H9 (cell line): Measurements from ENCODE around the gene SDK2. TPM values are rescaled to one million over a fixed set of nuclear protein-coding genes. Genes with fewer than 3 reads are reported as not detected.

Experiments
- DNase-seq: peaks from one replicate; pipeline ENCODE4 v3.0.0-alpha.2; 2017
- H2AFZ ChIP-seq: one replicate; pipeline ENCODE4 v1.6.1; 2013; ENCODE audit warnings: mild to moderate bottlenecking, low read length, control low read depth, moderate library complexity
- H2AK5ac ChIP-seq: 2 replicates; pipeline ENCODE4 v1.6.1; 2013; ENCODE audit warnings: low read length, control low read depth, mixed read lengths; ENCODE audit not compliant: insufficient read length
- H2BK120ac ChIP-seq: one replicate; pipeline ENCODE4 v1.6.1; 2013; ENCODE audit warnings: low read depth, mild to moderate bottlenecking, low read length, control low read depth, inconsistent platforms; ENCODE audit not compliant: poor library complexity, severe bottlenecking
- H2BK12ac ChIP-seq: 2 replicates; pipeline ENCODE4 v1.6.1; 2013; ENCODE audit warnings: low read length, control low read depth, mixed read lengths, low read depth; ENCODE audit not compliant: insufficient read length
- H2BK15ac ChIP-seq: 2 replicates; pipeline ENCODE4 v1.6.1; 2013; ENCODE audit warnings: low read depth, low read length, control low read depth
- H2BK20ac ChIP-seq: one replicate; pipeline ENCODE4 v1.6.1; 2013; ENCODE audit warnings: low read depth, mild to moderate bottlenecking, low read length, control low read depth, inconsistent platforms; ENCODE audit not compliant: poor library complexity, severe bottlenecking
- H2BK5ac ChIP-seq: 2 replicates; pipeline ENCODE4 v1.6.1; 2013; ENCODE audit warnings: low read length, control low read depth, mixed read lengths; ENCODE audit not compliant: insufficient read length
- H3K14ac ChIP-seq: 2 replicates; pipeline ENCODE4 v1.6.1; 2013; ENCODE audit warnings: low read length, control low read depth; ENCODE audit not compliant: insufficient read depth
- H3K18ac ChIP-seq: 2 replicates; pipeline ENCODE4 v1.6.1; 2013; ENCODE audit warnings: low read depth, mild to moderate bottlenecking, mixed read lengths, low read length, control low read depth; ENCODE audit not compliant: insufficient read length
- H3K23ac ChIP-seq: 2 replicates; pipeline ENCODE4 v1.6.1; 2013; ENCODE audit warnings: low read length, control low read depth, mixed read lengths, low read depth; ENCODE audit not compliant: insufficient read length
- H3K23me2 ChIP-seq: 2 replicates; pipeline ENCODE4 v1.6.1; 2013; ENCODE audit warnings: low read depth, mild to moderate bottlenecking, mixed read lengths, low read length, control low read depth; ENCODE audit not compliant: insufficient read length, poor library complexity, severe bottlenecking
- H3K27ac ChIP-seq: 2 replicates; pipeline ENCODE4 v1.5.1; 2013; ENCODE audit warnings: low read length, control low read depth, mixed read lengths, low read depth; ENCODE audit not compliant: insufficient read length
- H3K27me3 ChIP-seq: 2 replicates; pipeline ENCODE4 v1.6.1; 2013; ENCODE audit warnings: low read length, control low read depth, inconsistent platforms; ENCODE audit not compliant: insufficient read depth
- H3K4ac ChIP-seq: 2 replicates; pipeline ENCODE4 v1.6.1; 2013; ENCODE audit warnings: low read depth, mild to moderate bottlenecking, control low read depth, inconsistent platforms, low read length, moderate library complexity
- H3K4me1 ChIP-seq: 2 replicates; pipeline ENCODE4 v1.6.1; 2013; ENCODE audit warnings: low read length, control low read depth, inconsistent platforms; ENCODE audit not compliant: insufficient read depth
- H3K4me2 ChIP-seq: 2 replicates; pipeline ENCODE4 v1.6.1; 2013; ENCODE audit warnings: low read length, control low read depth, mixed read lengths; ENCODE audit not compliant: insufficient read length, insufficient read depth
- H3K56ac ChIP-seq: 2 replicates; pipeline ENCODE4 v1.6.1; 2013; ENCODE audit warnings: low read depth, mild to moderate bottlenecking, mixed read lengths, low read length, control low read depth; ENCODE audit not compliant: insufficient read length
- H3K79me1 ChIP-seq: 2 replicates; pipeline ENCODE4 v1.6.1; 2013; ENCODE audit warnings: low read depth, mild to moderate bottlenecking, moderate library complexity, low read length, control low read depth, inconsistent platforms; ENCODE audit not compliant: insufficient read depth, poor library complexity, severe bottlenecking
- H3K79me2 ChIP-seq: 2 replicates; pipeline ENCODE4 v1.6.1; 2013; ENCODE audit warnings: low read length, control low read depth, inconsistent platforms; ENCODE audit not compliant: insufficient read depth
- H3K9ac ChIP-seq: 2 replicates; pipeline ENCODE4 v1.6.1; 2013; ENCODE audit warnings: low read length, control low read depth, mixed read lengths; ENCODE audit not compliant: insufficient read length; ENCODE audit errors: extremely low read depth
- H3K9me3 ChIP-seq: one replicate; pipeline ENCODE4 v1.6.1; 2013; ENCODE audit warnings: low read depth, low read length, inconsistent platforms; ENCODE audit not compliant: control insufficient read depth
- H3T11ph ChIP-seq: one replicate; pipeline ENCODE4 v1.6.1; 2013; ENCODE audit warnings: mild to moderate bottlenecking, low read length, control low read depth, inconsistent platforms
- H4K20me1 ChIP-seq: one replicate; pipeline ENCODE4 v1.6.1; 2013; ENCODE audit not compliant: control insufficient read depth, insufficient read length, insufficient read depth
- H4K5ac ChIP-seq: 2 replicates; pipeline ENCODE4 v1.6.1; 2013; ENCODE audit warnings: low read depth, mild to moderate bottlenecking, mixed read lengths, low read length, control low read depth; ENCODE audit not compliant: insufficient read length
- H4K8ac ChIP-seq: replicated peaks from 2 replicates; pipeline ENCODE4 v1.6.1; 2013; ENCODE audit warnings: low read length, control low read depth, mixed read lengths, low read depth; ENCODE audit not compliant: insufficient read length
- H4K91ac ChIP-seq: 2 replicates; pipeline ENCODE4 v1.6.1; 2013; ENCODE audit warnings: low read depth, mild to moderate bottlenecking, moderate library complexity, mixed read lengths, low read length, control low read depth; ENCODE audit not compliant: insufficient read length
- H3K27ac Mint-ChIP-seq, 3 experiments: 2 replicates in 2 of 3; 3 replicates in 1 of 3; pipeline ENCODE4 v1.8.0; 2020 to 2021; ENCODE audit warnings: mixed read lengths in 3 of 3, mild to moderate bottlenecking in 1 of 3, moderate library complexity in 1 of 3
- H3K27me3 Mint-ChIP-seq: 2 replicates; pipeline ENCODE4 v1.8.0; 2021; ENCODE audit warnings: low read depth, mild to moderate bottlenecking, moderate library complexity, mixed read lengths
- H3K36me3 Mint-ChIP-seq, 3 experiments: 2 replicates in 2 of 3; 3 replicates in 1 of 3; pipeline ENCODE4 v1.8.0; 2020 to 2021; ENCODE audit warnings: low read depth in 3 of 3, mixed read lengths in 3 of 3; ENCODE audit not compliant: insufficient read depth in 1 of 3
- H3K4me1 Mint-ChIP-seq, 2 experiments: 2 replicates each; pipeline ENCODE4 v1.8.0; 2020; ENCODE audit warnings: mixed read lengths in 2 of 2
- H3K4me3 Mint-ChIP-seq, 2 experiments: 2 replicates in 1 of 2; 3 replicates in 1 of 2; pipeline ENCODE4 v1.8.0; 2020 to 2021; ENCODE audit warnings: mild to moderate bottlenecking in 2 of 2, mixed read lengths in 2 of 2, moderate library complexity in 1 of 2
- H3K9me3 Mint-ChIP-seq, 2 experiments: 2 replicates in 1 of 2; 3 replicates in 1 of 2; pipeline ENCODE4 v1.8.0; 2020; ENCODE audit warnings: mild to moderate bottlenecking in 2 of 2, mixed read lengths in 2 of 2, moderate library complexity in 1 of 2
- CTCF ChIP-seq: fragments of 200-600 bp; sonication (generic); conservative IDR thresholded peaks from 3 replicates; pipeline ENCODE4 v1.8.0; 2021; ENCODE audit warnings: antibody characterized with exemption, mild to moderate bottlenecking
- WGBS: extraction: QIAGEN DNeasy Blood & Tissue Kit; methylation state at CpG from one replicate; pipeline ENCODE4 v1.1.7; 2013; ENCODE audit warnings: missing lambda C conversion rate, low lambda C conversion rate, mixed read lengths; ENCODE audit not compliant: insufficient read length; ENCODE audit errors: extremely low coverage; 5-methylcytosine and 5-hydroxymethylcytosine counted together
- total RNA-seq: library from RNA; stranded (reverse); gene quantifications from 2 replicates; pipeline ENCODE4 v1.2.1, GENCODE V29; 2021

SDK2 gene
- total RNA-seq, 1 experiment from 2014 or later: 9.1 TPM

DNA sequence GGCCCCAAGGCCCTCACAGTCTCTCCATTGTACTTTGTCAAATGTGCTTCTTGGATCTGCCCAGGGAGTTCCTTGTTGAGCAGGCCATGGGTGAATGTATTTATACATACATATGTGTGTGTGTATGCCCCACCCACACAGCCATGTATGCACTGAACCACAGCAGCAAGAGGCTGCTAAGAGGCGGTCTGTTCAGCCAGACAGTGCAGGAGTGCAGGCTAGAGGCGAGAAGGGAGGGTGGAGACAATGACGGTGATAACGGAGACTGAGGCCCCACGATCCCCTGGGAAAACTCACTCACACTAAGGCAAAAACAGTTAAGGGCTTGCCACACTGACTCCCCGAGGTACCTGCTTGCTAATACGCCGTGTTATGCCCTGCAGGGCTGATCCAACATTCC lies 181.4 kb downstream of the SDK2 start:
- Histone ChIP-seq H3K79me1 (no peaks in the 10 kb centered on the region), H3T11ph (no peak overlapping the region), H2BK20ac (no peak overlapping the region), H2BK120ac (no peak overlapping the region), H3K23me2 (no peaks in the 10 kb centered on the region), H4K5ac (no peak overlapping the region), H4K20me1 (no peaks in the 10 kb centered on the region), H3K18ac (no peak overlapping the region), H3K56ac (no peak overlapping the region), H3K4me2 (no peak overlapping the region), H2BK15ac (no peak overlapping the region), H3K9me3 (no peaks in the 10 kb centered on the region), H2AFZ (no peak overlapping the region), H3K23ac (no peak overlapping the region), H3K9ac (no peak overlapping the region), H4K91ac (no peak overlapping the region), H2AK5ac (no peak overlapping the region), H3K79me2 (no peaks in the 10 kb centered on the region), H3K27me3 (no peaks in the 10 kb centered on the region), H3K4ac (no peak overlapping the region), H3K27ac (no peak overlapping the region), H2BK5ac (no peak overlapping the region), H2BK12ac (no peak overlapping the region), H3K14ac (no peak overlapping the region), H3K4me1 (no peaks in the 10 kb centered on the region), H4K8ac (no peak overlapping the region)
- no peak for DNase-seq
- no peak for TF ChIP-seq CTCF
- H3K36me3 Mint-ChIP-seq: no peaks in the 10 kb centered on the region; a peak in 1 of 7 replicates
- H3K9me3 Mint-ChIP-seq: no peaks in the 10 kb centered on the region
- peaks cover 10 to 18% of the 10 kb centered on the region in 2 experiments for H3K4me1 Mint-ChIP-seq
- no peak overlapping the region for H3K4me3 Mint-ChIP-seq
- no peak overlapping the region for H3K27ac Mint-ChIP-seq
- peaks cover 4% of the 10 kb centered on the region; the same call in 1 of the 2 replicates for H3K27me3 Mint-ChIP-seq
- no CpG with 5 or more reads among the region's 8 CpGs for WGBS
